GM12878 (cell line): Measurements from ENCODE around the gene GTF3A. TPM values are rescaled to one million over a fixed set of nuclear protein-coding genes. Genes with fewer than 3 reads are reported as not detected.

Experiments
- ATF3 ChIP-seq: IDR thresholded peaks from 2 replicates; pipeline ENCODE4 v1.6.1; 2011; ENCODE audit warnings: low read depth, mild to moderate bottlenecking, low read length, moderate library complexity, borderline replicate concordance; ENCODE audit errors: extremely low read depth
- CEBPB ChIP-seq, 2 experiments: fragments of 150-350 bp in 1 of 2; IDR thresholded peaks; 2 replicates each; pipeline ENCODE4 v1.6.1; 2012 to 2014; ENCODE audit warnings: low read depth in 2 of 2, low read length in 2 of 2, borderline replicate concordance in 1 of 2, inconsistent platforms in 1 of 2
- CHD2 ChIP-seq: IDR thresholded peaks from 2 replicates; pipeline ENCODE4 v1.6.1; 2011; ENCODE audit warnings: low read depth, low read length, improper control_type of control experiment, borderline replicate concordance
- CREM ChIP-seq: IDR thresholded peaks from 2 replicates; pipeline ENCODE4 v1.6.1; 2014; ENCODE audit warnings: antibody characterized with exemption, low read depth
- DPF2 ChIP-seq: fragments of 450-650 bp; IDR thresholded peaks from 2 replicates; pipeline ENCODE4 v1.6.1; 2017; ENCODE audit warnings: mild to moderate bottlenecking
- EZH2 ChIP-seq: IDR thresholded peaks from 2 replicates; pipeline ENCODE4 v1.6.1; 2012; ENCODE audit warnings: low read depth, mild to moderate bottlenecking, control low read depth, inconsistent platforms, low read length, borderline replicate concordance; ENCODE audit not compliant: control insufficient read depth
- FOS ChIP-seq: IDR thresholded peaks from 3 replicates; pipeline ENCODE4 v1.6.1; 2011; ENCODE audit warnings: borderline replicate concordance; ENCODE audit not compliant: insufficient read length; ENCODE audit errors: extremely low read depth
- HSF1 ChIP-seq: fragments of 150-350 bp; IDR thresholded peaks from 2 replicates; pipeline ENCODE4 v1.6.1; 2014; ENCODE audit warnings: mild to moderate bottlenecking, low read depth, low read length
- MTA3 ChIP-seq: IDR thresholded peaks from 2 replicates; pipeline ENCODE4 v1.6.1; 2012; ENCODE audit warnings: low read length, inconsistent platforms, borderline replicate concordance
- PML ChIP-seq: IDR thresholded peaks from 2 replicates; pipeline ENCODE4 v1.6.1; 2012; ENCODE audit warnings: low read length, inconsistent platforms
- SMAD5 ChIP-seq: IDR thresholded peaks from 2 replicates; pipeline ENCODE4 v1.6.1; 2016; ENCODE audit warnings: antibody characterized with exemption, low read depth
- SP1 ChIP-seq: IDR thresholded peaks from one replicate; pipeline ENCODE4 v1.6.1; 2011; ENCODE audit warnings: low read depth, low read length
- SUPT20H ChIP-seq: IDR thresholded peaks from 2 replicates; pipeline ENCODE4 v1.6.1; 2011; ENCODE audit warnings: low read depth, mild to moderate bottlenecking, low read length, moderate library complexity, borderline replicate concordance; ENCODE audit not compliant: control insufficient read depth
- TCF3 ChIP-seq: IDR thresholded peaks from 2 replicates; pipeline ENCODE4 v1.6.1; 2012; ENCODE audit warnings: low read depth, mild to moderate bottlenecking, low read length, borderline replicate concordance; ENCODE audit not compliant: insufficient read depth
- ZNF274 ChIP-seq: IDR thresholded peaks from one replicate; pipeline ENCODE4 v1.8.0; 2011; ENCODE audit not compliant: insufficient read length, insufficient read depth
- polyA plus RNA-seq, 11 experiments: library from polyadenylated mRNA; depleted of rRNA in 4 of 11; unstranded in 6 of 11; stranded (reverse) in 5 of 11; fragments of >200 nt; fragmentation: Nextera tagmentation in 4 of 11; fragmentation: Illumina TruSeq in 1 of 11; extraction: Ambion mirVana in 4 of 11; extraction: Trizol in 1 of 11; gene quantifications; 1 replicate in 1 of 11; 2 replicates in 10 of 11; pipeline versions ENCODE4 v1.2.1 to v1.2.3, GENCODE V29; 2011 to 2016; ENCODE audit warnings: inconsistent platforms in 2 of 11, missing spikeins in 2 of 11, low read depth in 1 of 11
- total RNA-seq, 4 experiments: library from RNA; depleted of rRNA in 3 of 4; stranded (reverse); fragments of >200 nt in 3 of 4; fragmentation: Illumina TruSeq in 1 of 4; extraction: Trizol in 1 of 4; gene quantifications; 2 replicates each; pipeline versions ENCODE4 v1.2.1 to v1.2.3, GENCODE V29; 2013 to 2021
- TF ChIP-seq, protein P1 (sequence below): IDR thresholded peaks from 2 replicates; pipeline ENCODE4 v1.6.1; 2012; ENCODE audit warnings: improper control_type of control experiment, low read depth, low read length; ENCODE audit not compliant: insufficient replicate concordance
- TF ChIP-seq, protein P2 (sequence below): fragments of 450-650 bp; conservative IDR thresholded peaks from 2 replicates; pipeline ENCODE4 v1.6.1; 2017; ENCODE audit warnings: mild to moderate bottlenecking, moderate library complexity
- TF ChIP-seq, protein P3 (sequence below): IDR thresholded peaks from 2 replicates; pipeline ENCODE4 v1.6.1; 2012; ENCODE audit warnings: low read depth, low read length, improper control_type of control experiment

GTF3A gene
- total and polyA plus RNA-seq, 10 of the 15 experiments (the other 5 are each of a cell fraction or from before 2014, with no cell fraction given), result 74.2 to 524 (median 216) TPM

DNA sequence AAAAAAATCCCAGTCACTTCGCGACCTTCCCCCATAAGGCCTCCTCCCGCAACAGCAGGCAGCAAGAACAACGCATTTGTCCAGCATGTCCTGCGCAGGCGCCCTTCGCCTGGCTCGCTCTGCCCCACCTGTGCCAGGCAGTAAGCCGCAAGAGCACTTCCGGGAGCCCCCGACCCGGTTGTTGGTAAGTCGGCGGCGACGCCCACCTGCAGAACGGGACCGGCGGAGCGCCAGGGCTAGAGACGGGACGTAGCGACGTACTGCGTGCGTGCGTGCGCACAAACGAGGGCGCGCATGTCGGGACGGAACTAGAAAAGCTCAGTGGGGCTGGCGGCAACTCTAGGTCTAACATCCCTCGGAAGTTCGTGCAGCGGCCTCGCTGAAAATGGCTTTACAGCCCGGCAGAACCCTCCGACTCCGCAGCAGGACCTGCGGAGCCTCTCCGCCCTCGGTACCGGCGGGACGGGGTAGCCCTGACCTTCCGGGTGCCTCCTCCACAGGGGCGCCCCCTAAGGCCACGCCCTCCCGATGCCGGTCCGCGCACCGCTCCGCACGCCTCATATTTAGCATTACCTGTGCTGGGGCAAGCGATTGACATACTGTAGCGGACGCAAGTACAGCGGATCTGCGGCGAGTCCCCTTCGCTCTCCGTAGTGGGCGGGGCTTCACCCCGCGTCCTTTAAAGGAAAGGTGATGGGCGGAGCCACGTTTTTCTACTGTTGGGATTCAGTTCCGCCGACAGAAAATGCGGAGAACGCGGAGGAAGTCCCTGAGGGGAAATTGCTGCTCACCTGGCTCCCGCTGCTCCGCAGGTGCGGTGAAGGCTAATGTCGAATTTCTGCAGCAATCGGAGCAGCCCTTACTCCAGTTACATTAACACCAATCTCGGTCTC is 25.8 kb downstream of the GTF3A start, which contains the start of gene MTIF3 (continued):
- TF ChIP-seq PML, result peak; percentile 98
- peak; percentile 89 for TF ChIP-seq SP1
- TF ChIP-seq ZNF274, result no peak
- TF ChIP-seq ATF3, result 0 out of 2 replicates have a peak, but pooled peaks have one; percentile 30
- TF ChIP-seq TCF3, result peak; percentile 52; the same call in 1 of the 2 replicates
- no peak; the same call in 1 of the 2 replicates for TF ChIP-seq MTA3
- TF ChIP-seq, protein P1, sequence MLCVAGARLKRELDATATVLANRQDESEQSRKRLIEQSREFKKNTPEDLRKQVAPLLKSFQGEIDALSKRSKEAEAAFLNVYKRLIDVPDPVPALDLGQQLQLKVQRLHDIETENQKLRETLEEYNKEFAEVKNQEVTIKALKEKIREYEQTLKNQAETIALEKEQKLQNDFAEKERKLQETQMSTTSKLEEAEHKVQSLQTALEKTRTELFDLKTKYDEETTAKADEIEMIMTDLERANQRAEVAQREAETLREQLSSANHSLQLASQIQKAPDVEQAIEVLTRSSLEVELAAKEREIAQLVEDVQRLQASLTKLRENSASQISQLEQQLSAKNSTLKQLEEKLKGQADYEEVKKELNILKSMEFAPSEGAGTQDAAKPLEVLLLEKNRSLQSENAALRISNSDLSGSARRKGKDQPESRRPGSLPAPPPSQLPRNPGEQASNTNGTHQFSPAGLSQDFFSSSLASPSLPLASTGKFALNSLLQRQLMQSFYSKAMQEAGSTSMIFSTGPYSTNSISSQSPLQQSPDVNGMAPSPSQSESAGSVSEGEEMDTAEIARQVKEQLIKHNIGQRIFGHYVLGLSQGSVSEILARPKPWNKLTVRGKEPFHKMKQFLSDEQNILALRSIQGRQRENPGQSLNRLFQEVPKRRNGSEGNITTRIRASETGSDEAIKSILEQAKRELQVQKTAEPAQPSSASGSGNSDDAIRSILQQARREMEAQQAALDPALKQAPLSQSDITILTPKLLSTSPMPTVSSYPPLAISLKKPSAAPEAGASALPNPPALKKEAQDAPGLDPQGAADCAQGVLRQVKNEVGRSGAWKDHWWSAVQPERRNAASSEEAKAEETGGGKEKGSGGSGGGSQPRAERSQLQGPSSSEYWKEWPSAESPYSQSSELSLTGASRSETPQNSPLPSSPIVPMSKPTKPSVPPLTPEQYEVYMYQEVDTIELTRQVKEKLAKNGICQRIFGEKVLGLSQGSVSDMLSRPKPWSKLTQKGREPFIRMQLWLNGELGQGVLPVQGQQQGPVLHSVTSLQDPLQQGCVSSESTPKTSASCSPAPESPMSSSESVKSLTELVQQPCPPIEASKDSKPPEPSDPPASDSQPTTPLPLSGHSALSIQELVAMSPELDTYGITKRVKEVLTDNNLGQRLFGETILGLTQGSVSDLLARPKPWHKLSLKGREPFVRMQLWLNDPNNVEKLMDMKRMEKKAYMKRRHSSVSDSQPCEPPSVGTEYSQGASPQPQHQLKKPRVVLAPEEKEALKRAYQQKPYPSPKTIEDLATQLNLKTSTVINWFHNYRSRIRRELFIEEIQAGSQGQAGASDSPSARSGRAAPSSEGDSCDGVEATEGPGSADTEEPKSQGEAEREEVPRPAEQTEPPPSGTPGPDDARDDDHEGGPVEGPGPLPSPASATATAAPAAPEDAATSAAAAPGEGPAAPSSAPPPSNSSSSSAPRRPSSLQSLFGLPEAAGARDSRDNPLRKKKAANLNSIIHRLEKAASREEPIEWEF, result no peak
- no peak for TF ChIP-seq SUPT20H
- TF ChIP-seq FOS, result no peak
- no peak for TF ChIP-seq HSF1
- TF ChIP-seq SMAD5, result peak; percentile 89
- TF ChIP-seq DPF2, result peak; percentile 76
- TF ChIP-seq, protein P2, sequence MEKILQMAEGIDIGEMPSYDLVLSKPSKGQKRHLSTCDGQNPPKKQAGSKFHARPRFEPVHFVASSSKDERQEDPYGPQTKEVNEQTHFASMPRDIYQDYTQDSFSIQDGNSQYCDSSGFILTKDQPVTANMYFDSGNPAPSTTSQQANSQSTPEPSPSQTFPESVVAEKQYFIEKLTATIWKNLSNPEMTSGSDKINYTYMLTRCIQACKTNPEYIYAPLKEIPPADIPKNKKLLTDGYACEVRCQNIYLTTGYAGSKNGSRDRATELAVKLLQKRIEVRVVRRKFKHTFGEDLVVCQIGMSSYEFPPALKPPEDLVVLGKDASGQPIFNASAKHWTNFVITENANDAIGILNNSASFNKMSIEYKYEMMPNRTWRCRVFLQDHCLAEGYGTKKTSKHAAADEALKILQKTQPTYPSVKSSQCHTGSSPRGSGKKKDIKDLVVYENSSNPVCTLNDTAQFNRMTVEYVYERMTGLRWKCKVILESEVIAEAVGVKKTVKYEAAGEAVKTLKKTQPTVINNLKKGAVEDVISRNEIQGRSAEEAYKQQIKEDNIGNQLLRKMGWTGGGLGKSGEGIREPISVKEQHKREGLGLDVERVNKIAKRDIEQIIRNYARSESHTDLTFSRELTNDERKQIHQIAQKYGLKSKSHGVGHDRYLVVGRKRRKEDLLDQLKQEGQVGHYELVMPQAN, result peak; percentile 58
- TF ChIP-seq CEBPB (IDR thresholded peaks at IDR 0.05; ENCODE audit: borderline replicate concordance in 1 of 2, low read depth in 2 of 2, low read length in 2 of 2), result 0 out of 4 replicates have a peak, but pooled peaks of 1 of the 2 experiments have one; percentile 10
- TF ChIP-seq CHD2, result peak; percentile 38; the same call in 1 of the 2 replicates
- TF ChIP-seq CREM, result peak; percentile 40
- TF ChIP-seq EZH2, result no peak
- TF ChIP-seq, protein P3, sequence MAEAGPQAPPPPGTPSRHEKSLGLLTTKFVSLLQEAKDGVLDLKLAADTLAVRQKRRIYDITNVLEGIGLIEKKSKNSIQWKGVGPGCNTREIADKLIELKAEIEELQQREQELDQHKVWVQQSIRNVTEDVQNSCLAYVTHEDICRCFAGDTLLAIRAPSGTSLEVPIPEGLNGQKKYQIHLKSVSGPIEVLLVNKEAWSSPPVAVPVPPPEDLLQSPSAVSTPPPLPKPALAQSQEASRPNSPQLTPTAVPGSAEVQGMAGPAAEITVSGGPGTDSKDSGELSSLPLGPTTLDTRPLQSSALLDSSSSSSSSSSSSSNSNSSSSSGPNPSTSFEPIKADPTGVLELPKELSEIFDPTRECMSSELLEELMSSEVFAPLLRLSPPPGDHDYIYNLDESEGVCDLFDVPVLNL, result no peak
